ENCODE results near the gene FUT8.

The FUT8 gene

DNA sequence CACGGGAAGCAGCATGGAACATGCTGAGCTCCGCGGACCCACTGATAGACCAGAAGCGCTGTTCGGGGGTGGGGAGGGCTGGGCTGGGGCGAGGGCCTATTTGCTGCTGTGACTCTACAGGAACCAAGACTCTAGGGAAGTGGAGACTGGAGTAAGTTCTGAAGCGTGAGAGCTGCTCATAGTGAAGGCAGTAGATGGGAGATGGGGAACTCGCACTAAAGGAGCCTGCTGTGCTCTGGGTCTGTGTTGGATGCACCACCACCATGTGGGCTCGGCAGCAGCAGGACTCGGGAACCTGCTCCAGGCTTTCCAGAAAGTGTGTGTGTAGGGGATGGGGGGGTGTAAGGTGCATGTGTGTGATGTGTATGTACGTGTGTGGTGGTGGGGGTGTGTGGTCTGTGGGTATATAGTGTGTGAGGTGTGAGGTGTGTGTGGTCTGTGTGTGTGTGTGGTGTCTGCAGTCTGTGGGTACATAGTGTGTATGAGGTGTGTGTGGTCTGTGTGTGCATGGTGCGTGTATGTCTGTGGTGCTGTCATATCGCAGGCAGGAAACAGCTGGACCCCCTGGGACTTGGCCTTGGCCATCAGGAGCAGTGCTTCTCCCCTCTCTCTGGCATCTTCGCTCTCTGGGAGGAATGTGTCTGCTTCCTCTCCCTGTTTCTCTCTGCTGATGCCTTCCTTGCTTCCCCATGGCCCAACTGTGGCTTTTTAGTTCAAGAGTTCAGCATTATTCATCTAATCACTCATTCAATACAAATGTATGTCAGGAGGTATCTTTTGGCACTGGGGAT lies 378.9 kb downstream of the FUT8 start:
- TF ChIP-seq CTCF (IDR thresholded peaks at IDR 0.05; ENCODE audit: low read depth, low read length), result no peak

GRCh38 chr14:65792208-65792905 lies 379.8 kb downstream of the FUT8 start:
- H3K4me3 ChIP-seq (ENCODE audit: low read depth, low read length), result no peak overlapping the region
- TF ChIP-seq CTCF (IDR thresholded peaks at IDR 0.05; ENCODE audit: low read depth, low read length), result no peak

More for the DNA sequence above, 378.9 kb downstream of the FUT8 start:
- no peak overlapping the region for H3K4me3 ChIP-seq (ENCODE audit: low read depth, low read length)

All from WI38 (cell line).